Endothelial cell (in vitro differentiated cells): Measurements from ENCODE around the gene SMIM20. TPM values are rescaled to one million over a fixed set of nuclear protein-coding genes. Genes with fewer than 3 reads are reported as not detected.
A peak's percentile ranks its signal among the peaks of the same experiment; 100 is the strongest.

Source experiments
- DNase-seq: peaks from one replicate; pipeline ENCODE4 v3.0.0; 2021; ENCODE audit warnings: low spot score
- H3K27ac Mint-ChIP-seq: one replicate; pipeline ENCODE4 v1.8.0; 2021; ENCODE audit warnings: mixed read lengths, inconsistent platforms; ENCODE audit not compliant: unreplicated experiment
- H3K27me3 Mint-ChIP-seq: one replicate; pipeline ENCODE4 v1.8.0; 2021; ENCODE audit warnings: mild to moderate bottlenecking, moderate library complexity, mixed read lengths, inconsistent platforms; ENCODE audit not compliant: unreplicated experiment
- H3K36me3 Mint-ChIP-seq: one replicate; pipeline ENCODE4 v1.8.0; 2021; ENCODE audit warnings: mild to moderate bottlenecking, low read depth, mixed read lengths, inconsistent platforms; ENCODE audit not compliant: unreplicated experiment
- H3K4me1 Mint-ChIP-seq: one replicate; pipeline ENCODE4 v1.8.0; 2021; ENCODE audit warnings: mild to moderate bottlenecking, mixed read lengths, inconsistent platforms; ENCODE audit not compliant: unreplicated experiment
- H3K4me3 Mint-ChIP-seq: one replicate; pipeline ENCODE4 v1.8.0; 2021; ENCODE audit warnings: mild to moderate bottlenecking, mixed read lengths, inconsistent platforms; ENCODE audit not compliant: unreplicated experiment
- H3K9me3 Mint-ChIP-seq: one replicate; pipeline ENCODE4 v1.8.0; 2021; ENCODE audit warnings: mixed read lengths, inconsistent platforms; ENCODE audit not compliant: unreplicated experiment
- total RNA-seq: library from RNA; stranded (reverse); fragmentation: NEBNext Ultra II Directional; extraction: Animal tissue kit (Norgen Biotek cat#: 25700); gene quantifications from one replicate; pipeline ENCODE4 v1.2.1, GENCODE V29; 2021; ENCODE audit not compliant: unreplicated experiment
- TF ChIP-seq, protein P1 (sequence below): fragments of 200-600 bp; sonication (generic); IDR thresholded peaks from one replicate; pipeline ENCODE4 v1.5.0; 2021; ENCODE audit warnings: antibody characterized with exemption; ENCODE audit not compliant: unreplicated experiment

The SMIM20 gene
- total RNA-seq, 1 donor from 2014 or later, result 22.5 TPM

DNA sequence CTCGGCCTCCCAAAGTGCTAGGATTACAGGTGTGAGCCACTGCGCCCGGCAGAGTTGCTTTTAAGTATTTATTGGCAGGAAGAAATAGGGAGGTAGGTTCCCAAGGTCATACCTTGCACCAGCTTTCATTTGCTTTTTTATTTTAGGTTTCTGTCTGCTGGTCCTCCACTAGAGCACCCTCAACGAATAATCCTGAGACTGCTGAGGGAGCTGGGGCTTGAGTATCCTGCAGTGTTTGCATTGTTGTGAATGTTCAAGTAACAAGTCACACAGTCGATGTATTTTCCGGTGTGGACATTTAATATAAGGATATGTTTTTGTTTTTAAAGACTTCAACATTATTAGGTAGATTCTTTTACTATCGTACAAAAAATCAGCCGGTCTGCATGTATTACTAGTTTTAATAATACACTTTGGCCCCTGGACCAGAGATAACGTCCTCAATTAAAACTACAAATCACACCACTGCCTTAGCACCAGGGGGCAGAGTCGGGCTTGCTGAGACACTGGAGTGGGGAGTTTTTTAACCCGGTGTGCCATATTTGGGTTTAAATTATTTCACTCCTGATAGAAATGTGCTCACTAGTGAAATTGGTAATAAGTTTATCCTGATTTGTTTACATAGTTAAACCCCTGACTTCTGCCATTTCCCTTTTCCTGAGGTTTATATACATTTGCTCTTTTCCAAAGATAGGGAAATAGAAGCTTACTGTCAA is 11.6 kb downstream of the SMIM20 start:
- H3K27me3 Mint-ChIP-seq, result peaks cover 1% of the 10 kb centered on the region
- no peak overlapping the region for H3K27ac Mint-ChIP-seq
- peaks cover 29% of the 10 kb centered on the region for H3K4me1 Mint-ChIP-seq
- peak; percentile 64 for DNase-seq
- TF ChIP-seq, protein P1, sequence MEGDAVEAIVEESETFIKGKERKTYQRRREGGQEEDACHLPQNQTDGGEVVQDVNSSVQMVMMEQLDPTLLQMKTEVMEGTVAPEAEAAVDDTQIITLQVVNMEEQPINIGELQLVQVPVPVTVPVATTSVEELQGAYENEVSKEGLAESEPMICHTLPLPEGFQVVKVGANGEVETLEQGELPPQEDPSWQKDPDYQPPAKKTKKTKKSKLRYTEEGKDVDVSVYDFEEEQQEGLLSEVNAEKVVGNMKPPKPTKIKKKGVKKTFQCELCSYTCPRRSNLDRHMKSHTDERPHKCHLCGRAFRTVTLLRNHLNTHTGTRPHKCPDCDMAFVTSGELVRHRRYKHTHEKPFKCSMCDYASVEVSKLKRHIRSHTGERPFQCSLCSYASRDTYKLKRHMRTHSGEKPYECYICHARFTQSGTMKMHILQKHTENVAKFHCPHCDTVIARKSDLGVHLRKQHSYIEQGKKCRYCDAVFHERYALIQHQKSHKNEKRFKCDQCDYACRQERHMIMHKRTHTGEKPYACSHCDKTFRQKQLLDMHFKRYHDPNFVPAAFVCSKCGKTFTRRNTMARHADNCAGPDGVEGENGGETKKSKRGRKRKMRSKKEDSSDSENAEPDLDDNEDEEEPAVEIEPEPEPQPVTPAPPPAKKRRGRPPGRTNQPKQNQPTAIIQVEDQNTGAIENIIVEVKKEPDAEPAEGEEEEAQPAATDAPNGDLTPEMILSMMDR, result peak; percentile 60
- H3K36me3 Mint-ChIP-seq, result peaks cover 9% of the 10 kb centered on the region
- no peak overlapping the region for H3K4me3 Mint-ChIP-seq
- no peaks in the 10 kb centered on the region for H3K9me3 Mint-ChIP-seq

DNA sequence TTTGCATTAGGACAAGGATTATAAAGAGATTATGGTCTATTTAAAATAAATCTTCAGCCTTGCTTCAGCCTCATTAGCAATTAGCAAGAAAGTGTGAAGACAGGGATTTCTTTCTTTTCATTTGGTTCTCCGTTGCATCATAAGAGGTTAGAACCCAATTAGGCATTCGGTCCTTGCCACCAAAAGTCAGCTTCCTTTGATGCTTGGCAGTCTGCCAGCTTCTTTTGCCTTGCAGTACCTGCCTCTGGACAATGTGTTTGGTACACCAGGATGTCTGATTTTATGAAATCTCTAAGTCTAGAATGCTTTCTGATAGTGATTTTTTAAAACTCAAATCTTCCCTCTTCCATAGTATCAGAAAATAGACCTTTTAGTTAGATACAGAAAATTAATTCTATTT is 12.4 kb downstream of the SMIM20 start:
- Mint-ChIP-seq H3K27ac (no peak overlapping the region), H3K4me1 (peaks cover 23% of the 10 kb centered on the region), H3K9me3 (no peaks in the 10 kb centered on the region), H3K27me3 (peaks cover 1% of the 10 kb centered on the region), H3K36me3 (peaks cover 1% of the 10 kb centered on the region), H3K4me3 (no peak overlapping the region)
- TF ChIP-seq, protein P1, result no peak
- DNase-seq, result no peak

DNA sequence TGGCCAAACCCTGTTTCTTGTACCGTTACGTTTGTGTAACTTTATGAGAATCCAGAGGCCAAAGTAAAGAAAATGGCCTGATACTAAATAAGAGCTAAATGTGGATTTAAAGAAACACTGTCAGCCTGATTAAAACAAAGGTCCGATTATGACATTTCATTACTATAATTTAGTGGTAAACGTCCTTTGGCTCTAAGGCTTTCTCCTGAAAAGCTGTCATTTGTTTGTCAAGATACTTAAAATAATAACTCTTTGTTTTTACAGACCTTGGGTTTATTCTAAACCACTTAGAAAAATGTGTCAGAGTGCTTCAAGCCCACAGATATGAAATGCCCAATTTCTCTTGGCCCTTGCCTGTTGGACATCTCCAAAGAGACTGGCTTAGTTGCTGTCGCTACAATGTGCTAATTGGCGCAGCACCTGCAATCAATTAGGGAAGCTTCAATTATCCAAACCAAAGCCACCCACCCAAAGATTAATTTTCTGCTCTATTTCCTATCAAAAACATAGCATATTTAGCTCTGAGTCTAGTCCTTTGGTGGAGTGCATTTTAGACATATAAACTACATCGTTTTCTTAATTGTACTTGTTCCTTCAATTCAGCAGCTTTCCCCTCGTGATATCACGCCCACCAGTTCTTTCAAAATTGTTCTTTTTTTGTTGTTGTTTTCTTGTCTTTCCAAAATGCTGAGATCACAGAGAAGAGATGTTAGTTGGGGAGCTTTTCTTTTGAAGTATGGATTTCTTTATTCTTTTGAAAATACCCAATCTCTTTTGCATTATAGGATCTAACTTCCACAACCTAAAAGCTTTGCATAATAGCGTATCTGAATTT is 13.6 kb downstream of the SMIM20 start:
- no peak for DNase-seq
- Mint-ChIP-seq H3K9me3 (no peaks in the 10 kb centered on the region), H3K4me1 (peaks cover 23% of the 10 kb centered on the region), H3K36me3 (no peaks in the 10 kb centered on the region), H3K4me3 (no peak overlapping the region), H3K27ac (no peak overlapping the region), H3K27me3 (no peaks in the 10 kb centered on the region)
- TF ChIP-seq, protein P1, result no peak

DNA sequence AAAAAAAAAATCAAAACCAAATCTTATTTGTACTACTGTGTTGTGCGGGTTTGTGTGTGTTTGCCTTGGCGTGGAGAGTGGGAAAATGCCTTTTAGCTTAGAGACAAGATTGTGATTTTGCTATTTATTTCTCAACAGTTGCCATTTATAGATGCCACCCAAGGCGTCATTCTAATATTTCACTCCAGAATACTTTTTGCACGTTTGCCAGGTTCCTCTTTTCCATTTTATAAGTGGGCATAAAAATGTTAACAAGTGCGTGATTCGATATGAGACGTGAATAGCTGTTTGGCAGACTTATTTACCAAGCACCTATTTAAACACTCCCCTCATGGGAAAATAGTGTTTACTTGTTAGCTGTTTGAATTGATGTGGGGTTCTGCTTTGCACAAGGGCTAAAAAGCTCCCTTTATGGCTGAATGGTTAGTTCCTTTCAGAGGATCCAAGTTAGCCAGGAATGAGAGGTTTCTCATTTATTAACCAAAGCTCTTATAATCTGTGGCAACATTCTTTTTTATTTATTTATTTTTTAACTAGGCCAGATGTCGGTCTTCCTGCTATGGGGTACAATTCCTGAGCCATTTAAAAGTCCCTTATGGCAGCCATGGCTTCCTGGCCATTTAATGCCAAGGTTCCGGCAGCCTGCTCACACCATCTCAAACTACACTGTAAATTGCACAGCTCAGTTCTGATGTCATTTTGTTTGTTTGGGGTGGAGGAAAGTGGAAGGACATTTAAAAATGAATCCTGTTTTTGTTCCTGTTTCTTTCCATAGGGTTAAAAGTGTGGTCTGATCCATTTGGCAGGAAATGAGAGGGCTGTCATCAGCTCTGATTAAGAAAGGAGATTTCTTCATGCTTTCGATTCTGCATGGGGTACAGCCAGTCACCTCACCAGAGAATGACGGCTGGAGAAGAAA is 14.6 kb downstream of the SMIM20 start:
- Mint-ChIP-seq H3K9me3 (no peaks in the 10 kb centered on the region), H3K4me3 (no peak overlapping the region), H3K36me3 (no peaks in the 10 kb centered on the region), H3K27ac (peak overlapping the region; percentile 25), H3K27me3 (no peaks in the 10 kb centered on the region), H3K4me1 (peaks cover 23% of the 10 kb centered on the region)
- DNase-seq, result no peak
- TF ChIP-seq, protein P1, result no peak
